B cell (primary cell): ENCODE results near the gene PRLR. TPM values are rescaled to one million over a fixed set of nuclear protein-coding genes. Genes with fewer than 3 reads are reported as not detected.
"Not testable (repeated sequence)": the region's sequence is repeated elsewhere in the genome, so short reads cannot be mapped to it uniquely, and the experiment has no call there.

Source experiments
- ATAC-seq: fragments of 200-7000 bp; cut with Tn5 transposase; one replicate; pipeline ENCODE4 v1.10.0; 2021; ENCODE audit warnings: low read depth, mild to moderate bottlenecking, moderate number of reproducible peaks, moderate library complexity
- CTCF ChIA-PET: fragments of 350-600 bp; sonication (Branson Sonifier 250); formaldehyde crosslinking; loops from one replicate; lab custom pipeline; 2021; ENCODE audit warnings: antibody characterized with exemption, inconsistent platforms; lab: Charles Lee
- POLR2A ChIA-PET: fragments of 350-600 bp; sonication (Branson Sonifier 250); formaldehyde crosslinking; loops from one replicate; lab custom pipeline; 2021; ENCODE audit warnings: antibody characterized with exemption; lab: Charles Lee
- DNase-seq: peaks from one replicate; pipeline ENCODE4 v3.0.0; 2013
- H2AFZ ChIP-seq: 2 replicates; pipeline ENCODE4 v1.6.1; 2012; ENCODE audit warnings: mild to moderate bottlenecking, low read depth, low read length; ENCODE audit not compliant: insufficient read depth, poor library complexity, severe bottlenecking
- H3K27ac ChIP-seq, 2 donors: 1 replicate in 1 of 2; 2 replicates in 1 of 2; pipeline ENCODE4 v1.5.1; 2012 to 2013; ENCODE audit warnings: low read length in 2 of 2, mild to moderate bottlenecking in 2 of 2, moderate library complexity in 1 of 2
- H3K27me3 ChIP-seq, 4 experiments: fragments of 200-600 bp in 1 of 4; sonication (generic) in 1 of 4; replicated peaks in 1 of 4; 1 replicate in 2 of 4; 2 replicates in 2 of 4; pipeline versions ENCODE4 v1.6.1 to v1.7.0; 2013 to 2016; ENCODE audit warnings: low read length in 3 of 4, mild to moderate bottlenecking in 2 of 4, mixed read lengths in 1 of 4, moderate library complexity in 1 of 4; ENCODE audit not compliant: insufficient read depth in 4 of 4, control insufficient read depth in 3 of 4; ENCODE audit errors: control extremely low read depth in 1 of 4
- H3K36me3 ChIP-seq, 2 experiments: replicated peaks in 1 of 2; 1 replicate in 1 of 2; 2 replicates in 1 of 2; pipeline versions ENCODE4 v1.6.1 to v1.7.1; 2013; ENCODE audit warnings: low read length in 1 of 2; ENCODE audit not compliant: insufficient read depth in 2 of 2, control insufficient read depth in 1 of 2; ENCODE audit errors: control extremely low read depth in 1 of 2, extremely low read depth in 1 of 2
- H3K4me1 ChIP-seq, 2 donors: fragments of 200-600 bp in 1 of 2; sonication (generic) in 1 of 2; 1 replicate in 1 of 2; 2 replicates in 1 of 2; pipeline versions ENCODE4 v1.5.1 to v1.6.1; 2013 to 2017; ENCODE audit warnings: low read length in 2 of 2; ENCODE audit not compliant: control insufficient read depth in 2 of 2, insufficient read depth in 2 of 2
- H3K4me2 ChIP-seq: replicated peaks from 2 replicates; pipeline ENCODE3; 2012; ENCODE audit warnings: mild to moderate bottlenecking, low read depth, low read length; ENCODE audit not compliant: poor library complexity, severe bottlenecking
- H3K4me3 ChIP-seq, 5 experiments: fragments of 200-600 bp in 1 of 5; sonication (generic) in 1 of 5; 1 replicate in 3 of 5; 2 replicates in 2 of 5; pipeline versions ENCODE4 v1.5.1 to v1.7.0; 2011 to 2016; ENCODE audit warnings: low read length in 4 of 5, mild to moderate bottlenecking in 4 of 5, low read depth in 2 of 5, control low read depth in 1 of 5, moderate library complexity in 1 of 5; ENCODE audit not compliant: insufficient read depth in 1 of 5; ENCODE audit errors: control extremely low read depth in 1 of 5, extremely low read depth in 1 of 5
- H3K79me2 ChIP-seq: fragments of 200-600 bp; sonication (generic); one replicate; pipeline ENCODE4 v1.6.0; 2016; ENCODE audit warnings: low read length; ENCODE audit not compliant: control insufficient read depth, insufficient read depth
- H3K9ac ChIP-seq: fragments of 200-600 bp; sonication (generic); 2 replicates; pipeline ENCODE4 v1.6.1; 2017; ENCODE audit warnings: mild to moderate bottlenecking, low read length, moderate library complexity
- H3K9me3 ChIP-seq, 3 donors: one replicate each; pipeline versions ENCODE4 v1.6.1 to v1.7.1; 2013; ENCODE audit warnings: low read length in 2 of 3; ENCODE audit not compliant: control insufficient read depth in 2 of 3, insufficient read depth in 1 of 3; ENCODE audit errors: control extremely low read depth in 1 of 3
- H4K20me1 ChIP-seq: 2 replicates; pipeline ENCODE4 v1.6.0; 2012; ENCODE audit warnings: mild to moderate bottlenecking, low read length; ENCODE audit not compliant: insufficient read depth, control insufficient read depth, poor library complexity, severe bottlenecking
- H3K27ac Mint-ChIP-seq: one replicate; pipeline ENCODE4 v1.8.0; 2021; ENCODE audit warnings: mixed read lengths
- H3K27me3 Mint-ChIP-seq: one replicate; pipeline ENCODE4 v1.8.0; 2021; ENCODE audit warnings: mixed read lengths
- H3K4me1 Mint-ChIP-seq: one replicate; pipeline ENCODE4 v1.8.0; 2021; ENCODE audit warnings: mixed read lengths
- H3K4me3 Mint-ChIP-seq: one replicate; pipeline ENCODE4 v1.8.0; 2021; ENCODE audit warnings: mixed read lengths
- H3K9me3 Mint-ChIP-seq: one replicate; pipeline ENCODE4 v1.8.0; 2022; ENCODE audit warnings: mixed read lengths; ENCODE audit not compliant: insufficient read depth
- CTCF ChIP-seq: fragments of 200-600 bp; IDR thresholded peaks from one replicate; pipeline ENCODE4 v1.8.0; 2022; ENCODE audit warnings: antibody characterized with exemption, mild to moderate bottlenecking
- EZH2 ChIP-seq: IDR thresholded peaks from 2 replicates; pipeline ENCODE4 v1.6.1; 2012; ENCODE audit warnings: borderline replicate concordance, low read depth, mild to moderate bottlenecking, moderate library complexity, low read length; ENCODE audit not compliant: insufficient read depth, poor library complexity, severe bottlenecking
- WGBS: methylation state at CpG from one replicate; pipeline ENCODE4 v1.1.5; 2013; ENCODE audit warnings: missing lambda C conversion rate; ENCODE audit not compliant: insufficient coverage; 5-methylcytosine and 5-hydroxymethylcytosine counted together
- intact Hi-C: fragments of 100-400 bp; cut with micrococcal nuclease; formaldehyde crosslinking; loops from one replicate; pipeline ENCODE4 v1.10.0; 2022
- polyA plus RNA-seq: library from polyadenylated mRNA; depleted of rRNA; stranded (reverse); fragments of >200 nt; gene quantifications from 2 replicates; pipeline ENCODE4 v1.2.3, GENCODE V29; 2012
- total RNA-seq, 2 donors: library from RNA; stranded (reverse); fragments of 120-200 nt in 1 of 2; gene quantifications; 1 replicate in 1 of 2; 2 replicates in 1 of 2; pipeline versions ENCODE4 v1.2.3 to v1.2.4, GENCODE V29; 2013 to 2022

Gene PRLR
- total and polyA plus RNA-seq, 2 donors (not counting 1 experiment from before 2014, with no cell fraction given): 0.39 TPM; not detected in 1

GRCh38 chr5:35246900-35247647, 16.8 kb upstream of the PRLR start:
- ChIA-PET POLR2A (no interaction called here), CTCF (interaction anchor here (1.2 kb wide), 1 partner anchor 44 kb away, joined by 3 read pairs; no protein-coding TSS in a partner anchor)
- ATAC-seq (no peak), DNase-seq (no peak)
- intact Hi-C loops: no loop called here
- no peak overlapping the region for H3K4me2 ChIP-seq
- Mint-ChIP-seq H3K4me1 (no peaks in the 10 kb centered on the region), H3K27me3 (peaks cover 4% of the 10 kb centered on the region), H3K9me3 (no peaks in the 10 kb centered on the region), H3K27ac (no peak overlapping the region), H3K4me3 (no peak overlapping the region)
- no peak for TF ChIP-seq EZH2
- no peak for TF ChIP-seq CTCF
- no peaks in the 10 kb centered on the region for H3K4me1 ChIP-seq
- H3K36me3 ChIP-seq: no peaks in the 10 kb centered on the region
- H3K79me2 ChIP-seq: no peaks in the 10 kb centered on the region
- peaks cover 0 to 7% (median 1%) of the 10 kb centered on the region in 4 experiments for H3K27me3 ChIP-seq
- H3K27ac ChIP-seq: no peak overlapping the region
- H2AFZ ChIP-seq: no peak overlapping the region
- H3K4me3 ChIP-seq: no peak overlapping the region
- H4K20me1 ChIP-seq: no peaks in the 10 kb centered on the region
- H3K9me3 ChIP-seq: no peaks in the 10 kb centered on the region
- no peak overlapping the region for H3K9ac ChIP-seq
- 95% methylated on average over 2 of the region's 7 CpGs for WGBS

GRCh38 chr5:35246411-35246810, 16.1 kb upstream of the PRLR start:
- ChIA-PET POLR2A (no interaction called here), CTCF (no interaction called here)
- ATAC-seq (no peak), DNase-seq (no peak)
- Mint-ChIP-seq H3K9me3 (no peaks in the 10 kb centered on the region), H3K4me3 (no peak overlapping the region), H3K27ac (no peak overlapping the region), H3K4me1 (no peaks in the 10 kb centered on the region), H3K27me3 (peaks cover 4% of the 10 kb centered on the region)
- no peaks in the 10 kb centered on the region for H3K9me3 ChIP-seq
- H3K4me3 ChIP-seq: no peak overlapping the region
- WGBS: 86% methylated on average over 1 of the region's 2 CpGs
- no peaks in the 10 kb centered on the region for H3K79me2 ChIP-seq
- no peaks in the 10 kb centered on the region for H3K36me3 ChIP-seq
- no peak overlapping the region for H3K9ac ChIP-seq
- intact Hi-C loops: no loop called here
- no peak overlapping the region for H3K4me2 ChIP-seq
- no peak overlapping the region for H3K27ac ChIP-seq
- no peaks in the 10 kb centered on the region for H3K4me1 ChIP-seq
- H4K20me1 ChIP-seq: no peaks in the 10 kb centered on the region
- TF ChIP-seq CTCF: no peak
- no peak for TF ChIP-seq EZH2
- H3K27me3 ChIP-seq: peaks cover 0 to 7% (median 1%) of the 10 kb centered on the region in 4 experiments
- H2AFZ ChIP-seq: no peak overlapping the region

GRCh38 chr5:35245371-35245770, 15.1 kb upstream of the PRLR start:
- H3K27ac ChIP-seq, DNase-seq, H3K79me2 ChIP-seq, H3K9me3 Mint-ChIP-seq, POLR2A ChIA-PET, H3K4me1 Mint-ChIP-seq, H3K4me3 Mint-ChIP-seq, H3K4me3 ChIP-seq, H3K4me2 ChIP-seq, H3K36me3 ChIP-seq, H3K27me3 Mint-ChIP-seq, H4K20me1 ChIP-seq, ATAC-seq, H3K27ac Mint-ChIP-seq, H3K9me3 ChIP-seq, intact Hi-C loops, H2AFZ ChIP-seq, H3K27me3 ChIP-seq, H3K4me1 ChIP-seq, H3K9ac ChIP-seq: not testable (repeated sequence)
- WGBS: 100% methylated on average over 5 of the region's 10 CpGs
- CTCF ChIA-PET: interaction anchor here (0.6 kb wide), 1 partner anchor 154 kb away, joined by 4 read pairs; no protein-coding TSS in a partner anchor
